ENCODE data around the gene TEX47. TPM values are rescaled to one million over a fixed set of nuclear protein-coding genes. Genes with fewer than 3 reads are reported as not detected.

Gene TEX47
- total RNA-seq, 1 donor from 2014 or later: not detected

- Mint-ChIP-seq H3K9me3 (no peaks in the 10 kb centered on the region), H3K27me3 (no peaks in the 10 kb centered on the region), H3K27ac (no peak overlapping the region), H3K36me3 (ENCODE audit: low read depth) (no peaks in the 10 kb centered on the region), H3K4me1 (no peaks in the 10 kb centered on the region), H3K4me3 (no peak overlapping the region)
- DNase-seq: no peak
- ATAC-seq (ENCODE audit: low read depth): no peak
- ChIA-PET POLR2A (no interaction called here), CTCF (no interaction called here)
- intact Hi-C loops (cut with micrococcal nuclease): no loop called here
- no peak for TF ChIP-seq CTCF (IDR thresholded peaks at IDR 0.05)
These were observed 23.0 kb upstream of the TEX47 start for GRCh38 chr7:88818552-88818951.

- no peak overlapping the region for H3K4me3 Mint-ChIP-seq
- H3K27me3 Mint-ChIP-seq: no peaks in the 10 kb centered on the region
- no peak for TF ChIP-seq CTCF (IDR thresholded peaks at IDR 0.05)
- DNase-seq (no peak), ATAC-seq (ENCODE audit: low read depth) (no peak)
- no peak overlapping the region for H3K27ac Mint-ChIP-seq
- ChIA-PET POLR2A (no interaction called here), CTCF (no interaction called here)
- intact Hi-C loops (cut with micrococcal nuclease): no loop called here
- peaks cover 1% of the 10 kb centered on the region for H3K9me3 Mint-ChIP-seq
- H3K4me1 Mint-ChIP-seq: no peaks in the 10 kb centered on the region
- H3K36me3 Mint-ChIP-seq (ENCODE audit: low read depth): no peaks in the 10 kb centered on the region
These were observed 10.9 kb upstream of the TEX47 start for GRCh38 chr7:88806280-88807037.

GRCh38 chr7:88801046-88801445, 5.5 kb upstream of the TEX47 start:
- intact Hi-C loops (cut with micrococcal nuclease): no loop called here
- Mint-ChIP-seq H3K27me3 (no peaks in the 10 kb centered on the region), H3K36me3 (ENCODE audit: low read depth) (no peaks in the 10 kb centered on the region), H3K9me3 (no peaks in the 10 kb centered on the region), H3K4me1 (no peaks in the 10 kb centered on the region), H3K4me3 (no peak overlapping the region), H3K27ac (no peak overlapping the region)
- ChIA-PET CTCF (no interaction called here), POLR2A (no interaction called here)
- no peak for DNase-seq
- ATAC-seq (ENCODE audit: low read depth): no peak
- no peak for TF ChIP-seq CTCF (IDR thresholded peaks at IDR 0.05)

- Mint-ChIP-seq H3K4me1 (no peaks in the 10 kb centered on the region), H3K4me3 (no peak overlapping the region), H3K9me3 (no peaks in the 10 kb centered on the region), H3K27me3 (no peaks in the 10 kb centered on the region), H3K36me3 (ENCODE audit: low read depth) (no peaks in the 10 kb centered on the region), H3K27ac (no peak overlapping the region)
- TF ChIP-seq CTCF (IDR thresholded peaks at IDR 0.05): no peak
- intact Hi-C loops (cut with micrococcal nuclease): no loop called here
- POLR2A ChIA-PET: no interaction called here
- ATAC-seq (ENCODE audit: low read depth): no peak
- CTCF ChIA-PET: no interaction called here
- no peak for DNase-seq
These were observed 3.2 kb downstream of the TEX47 start for GRCh38 chr7:88792361-88792760.

- no peak for TF ChIP-seq CTCF (IDR thresholded peaks at IDR 0.05)
- no peak overlapping the region for H3K27ac Mint-ChIP-seq
- H3K9me3 Mint-ChIP-seq: no peaks in the 10 kb centered on the region
- no peaks in the 10 kb centered on the region for H3K27me3 Mint-ChIP-seq
- intact Hi-C loops (cut with micrococcal nuclease): no loop called here
- CTCF ChIA-PET: no interaction called here
- DNase-seq: no peak
- H3K4me3 Mint-ChIP-seq: no peak overlapping the region
- H3K36me3 Mint-ChIP-seq (ENCODE audit: low read depth): no peaks in the 10 kb centered on the region
- no peak for ATAC-seq (ENCODE audit: low read depth)
- POLR2A ChIA-PET: no interaction called here
- no peaks in the 10 kb centered on the region for H3K4me1 Mint-ChIP-seq
These were observed 3.6 kb downstream of the TEX47 start for GRCh38 chr7:88791891-88792290.

All from activated B cell treated with CpG ODN at 0.5 μM for 24 hours (primary cell).